ENCODE data around the gene WDR5B. TPM values are rescaled to one million over a fixed set of nuclear protein-coding genes. Genes with fewer than 3 reads are reported as not detected.

Gene WDR5B
- 8.8 TPM for total RNA-seq

GRCh38 chr3:122415762-122416654, at the start of gene WDR5B:
Gene WDR5B, minus strand, starts transcription at chr3:122416062. Its CDS starts 534 bp downstream, at chr3:122415528.

GRCh38 chr3:122383771-122384697, 31.8 kb downstream of the WDR5B start, which contains the start of gene FAM162A:
Gene FAM162A, plus strand, starts transcription at chr3:122384182. Its CDS starts 84 bp downstream, at chr3:122384266.

GRCh38 chr3:122382888-122383666, 32.8 kb downstream of the WDR5B start, which contains the start of gene MIX23:
Gene MIX23, minus strand, starts transcription at chr3:122383231. Its CDS starts 7 bp downstream, at chr3:122383224.

Small RNA genes lying within 50 kb of the gene (small RNA-seq; reads per million reads assigned to genes)
- not detected for gene AC083798.1 (ENCODE audit: low replicate concordance)

Other genes with a start within 250 kb of the WDR5B start
- 0.31 TPM for gene CASR, start 232.4 kb downstream of the WDR5B start, total RNA-seq
- not detected for gene CSTA, start 90.8 kb downstream of the WDR5B start, total RNA-seq
- gene MIX23, start 32.8 kb downstream of the WDR5B start, total RNA-seq: 18.8 TPM
- gene FAM162A, start 31.9 kb downstream of the WDR5B start, total RNA-seq: 6.9 TPM
- 58.5 TPM for gene KPNA1, start 98.9 kb upstream of the WDR5B start, total RNA-seq
- gene PARP9, start 148.2 kb upstream of the WDR5B start, total RNA-seq: 4.1 TPM
- gene DTX3L, start 148.3 kb upstream of the WDR5B start, total RNA-seq: 2.8 TPM
- gene PARP15, start 161.6 kb upstream of the WDR5B start, total RNA-seq: under 0.01 TPM